Measurements from ENCODE around the gene ARID5A.

GRCh38 chr2:96577501-96577900, 40.9 kb downstream of the ARID5A start:
- TF ChIP-seq CTCF (IDR thresholded peaks at IDR 0.05) (no peak), POLR2A (IDR thresholded peaks at IDR 0.05) (no peak)

All from right lobe of liver (tissue), 4 donors.